Endothelial cell of umbilical vein (primary cell): ENCODE measurements around the gene GNPTAB. TPM values are rescaled to one million over a fixed set of nuclear protein-coding genes. Genes with fewer than 3 reads are reported as not detected.

Experiments used
- BruUV-seq: library from RNA; stranded (reverse); fragments of 400-500 nt; replicated peaks from 2 replicates; lab custom pipeline; 2021; lab: Mats Ljungman, UMichigan
- CTCF ChIA-PET: fragments of 300-600, 350-600 bp; sonication (Branson Sonifier 250); formaldehyde crosslinking; loops from one replicate; lab custom pipeline; 2021; ENCODE audit warnings: antibody characterized with exemption, inconsistent platforms; lab: Charles Lee
- POLR2A ChIA-PET: fragments of 300-600, 350-600 bp; sonication (Branson Sonifier 250); formaldehyde crosslinking; loops from one replicate; lab custom pipeline; 2021; ENCODE audit warnings: antibody characterized with exemption, inconsistent platforms; lab: Charles Lee
- DNase-seq: peaks from one replicate; pipeline ENCODE4 v3.0.0-alpha.2; 2011; ENCODE audit warnings: low read depth, low spot score
- FAIRE-seq: peaks from 2 replicates; lab custom pipeline; 2011; peaks lifted over from hg19 to GRCh38; lab: Jason Lieb, UNC
- H2AFZ ChIP-seq: 2 replicates; pipeline ENCODE4 v1.6.0; 2012; ENCODE audit warnings: low read depth, low read length, control low read depth, inconsistent platforms
- H3K27ac ChIP-seq: 2 replicates; pipeline ENCODE4 v1.5.1; 2011; ENCODE audit warnings: low read depth, mild to moderate bottlenecking, control low read depth, low read length, moderate library complexity; ENCODE audit not compliant: insufficient read depth
- H3K27me3 ChIP-seq, 2 experiments: 2 replicates each; pipeline versions ENCODE4 v1.6.0 to v1.6.1; 2011; ENCODE audit warnings: low read length in 2 of 2, mixed read lengths in 1 of 2; ENCODE audit not compliant: control insufficient read depth in 2 of 2, insufficient read depth in 2 of 2
- H3K36me3 ChIP-seq, 2 experiments: 2 replicates in 1 of 2; 3 replicates in 1 of 2; pipeline ENCODE4 v1.5.1; 2011; ENCODE audit warnings: low read length in 2 of 2, mild to moderate bottlenecking in 1 of 2, moderate library complexity in 1 of 2; ENCODE audit not compliant: control insufficient read depth in 2 of 2, insufficient read depth in 2 of 2; ENCODE audit errors: extremely low read depth in 1 of 2
- H3K4me1 ChIP-seq: 3 replicates; pipeline ENCODE4 v1.5.1; 2011; ENCODE audit warnings: mild to moderate bottlenecking, low read length; ENCODE audit not compliant: control insufficient read depth, insufficient read depth; ENCODE audit errors: extremely low read depth
- H3K4me2 ChIP-seq: 2 replicates; pipeline ENCODE4 v1.6.1; 2011; ENCODE audit warnings: low read length, control low read depth, mixed read lengths; ENCODE audit not compliant: insufficient read depth
- H3K4me3 ChIP-seq, 3 experiments: fragments of 200-600 bp in 1 of 3; sonication (generic), shearing (Covaris generic) in 1 of 3; replicated peaks in 1 of 3; 2 replicates each; pipeline ENCODE4 v1.5.1; 2011 to 2016; ENCODE audit warnings: control low read depth in 3 of 3, low read length in 3 of 3, mild to moderate bottlenecking in 2 of 3, inconsistent platforms in 1 of 3, low read depth in 1 of 3, moderate library complexity in 1 of 3; ENCODE audit not compliant: insufficient read depth in 1 of 3
- H3K79me2 ChIP-seq: 2 replicates; pipeline ENCODE4 v1.6.0; 2012; ENCODE audit warnings: low read length, inconsistent platforms; ENCODE audit not compliant: control insufficient read depth, insufficient read depth
- H3K9ac ChIP-seq: replicated peaks from 2 replicates; pipeline ENCODE3; 2011; ENCODE audit warnings: low read length, control low read depth; ENCODE audit not compliant: insufficient read depth; ENCODE audit errors: extremely low read depth
- H3K9me1 ChIP-seq: replicated peaks from 3 replicates; pipeline ENCODE4 v1.6.0; 2011; ENCODE audit warnings: mild to moderate bottlenecking, low read length; ENCODE audit not compliant: control insufficient read depth, insufficient read depth; ENCODE audit errors: extremely low read depth
- H3K9me3 ChIP-seq: replicated peaks from 2 replicates; pipeline ENCODE4 v1.5.1; 2012; ENCODE audit warnings: low read length, inconsistent platforms; ENCODE audit not compliant: control insufficient read depth, insufficient read depth
- H4K20me1 ChIP-seq: replicated peaks from 2 replicates; pipeline ENCODE3; 2011; ENCODE audit warnings: mild to moderate bottlenecking, low read length; ENCODE audit not compliant: control insufficient read depth, insufficient read depth; ENCODE audit errors: extremely low read depth
- CTCF ChIP-seq, 2 donors: IDR thresholded peaks; 1 replicate in 1 of 2; 2 replicates in 1 of 2; pipeline ENCODE4 v1.5.1; 2011; ENCODE audit warnings: low read length in 2 of 2, mild to moderate bottlenecking in 2 of 2, moderate library complexity in 2 of 2, control low read depth in 1 of 2, inconsistent platforms in 1 of 2, low read depth in 1 of 2; ENCODE audit not compliant: insufficient read depth in 1 of 2; ENCODE audit errors: extremely low read depth in 1 of 2
- EZH2 ChIP-seq: IDR thresholded peaks from 2 replicates; pipeline ENCODE4 v1.6.1; 2012; ENCODE audit warnings: borderline replicate concordance, low read depth, mild to moderate bottlenecking, moderate library complexity, low read length, inconsistent platforms; ENCODE audit not compliant: severe bottlenecking
- FOS ChIP-seq: IDR thresholded peaks from 2 replicates; pipeline ENCODE4 v1.6.1; 2011; ENCODE audit warnings: mild to moderate bottlenecking, low read length, moderate library complexity, borderline replicate concordance; ENCODE audit not compliant: insufficient read depth
- GATA2 ChIP-seq: IDR thresholded peaks from 2 replicates; pipeline ENCODE4 v1.7.0; 2011; ENCODE audit warnings: low read depth, mild to moderate bottlenecking, moderate library complexity, mixed read lengths, low read length; ENCODE audit not compliant: insufficient read length, insufficient read depth
- JUN ChIP-seq: IDR thresholded peaks from 2 replicates; pipeline ENCODE4 v1.6.1; 2011; ENCODE audit warnings: borderline replicate concordance, low read depth; ENCODE audit not compliant: insufficient read length, insufficient read depth
- MAX ChIP-seq: IDR thresholded peaks from 2 replicates; pipeline ENCODE4 v1.6.1; 2011; ENCODE audit not compliant: insufficient read depth, insufficient read length
- MYC ChIP-seq: IDR thresholded peaks from one replicate; pipeline ENCODE4 v1.6.1; 2011; ENCODE audit warnings: mild to moderate bottlenecking, low read depth, low read length
- POLR2A ChIP-seq: IDR thresholded peaks from 2 replicates; pipeline ENCODE4 v1.6.1; 2012; ENCODE audit warnings: low read depth, mild to moderate bottlenecking, control low read depth, low read length
- POLR2AphosphoS5 ChIP-seq: IDR thresholded peaks from 2 replicates; pipeline ENCODE4 v1.6.1; 2012; ENCODE audit warnings: low read depth, mild to moderate bottlenecking, control low read depth, low read length, moderate library complexity; ENCODE audit not compliant: insufficient read depth
- dilution Hi-C: fragments of 300-500 bp; cut with MboI; formaldehyde crosslinking; loops from one replicate; pipeline ENCODE4 v1.15.0; 2019; ENCODE audit warnings: low sequenced_read_pairs; ENCODE audit not compliant: extremely low pct_ligation_motif_present
- intact Hi-C: fragments of 100-400 bp; cut with micrococcal nuclease; formaldehyde crosslinking; loops from one replicate; pipeline ENCODE4 v1.10.0; 2022
- polyA plus RNA-seq, 4 experiments: library from polyadenylated mRNA; depleted of rRNA in 3 of 4; stranded (reverse) in 3 of 4; unstranded in 1 of 4; fragments of >200 nt; gene quantifications; 2 replicates each; pipeline versions ENCODE4 v1.2.1 to v1.2.3, GENCODE V29; 2011 to 2012; ENCODE audit warnings: missing spikeins in 1 of 4
- total RNA-seq: library from RNA; stranded (reverse); gene quantifications from 2 replicates; pipeline ENCODE4 v1.2.3, GENCODE V29; 2021

The GNPTAB gene
- total and polyA plus RNA-seq, 2 donors (not counting 3 experiments of a cell fraction or from before 2014, with no cell fraction given): 15.6 to 39.5 TPM

DNA sequence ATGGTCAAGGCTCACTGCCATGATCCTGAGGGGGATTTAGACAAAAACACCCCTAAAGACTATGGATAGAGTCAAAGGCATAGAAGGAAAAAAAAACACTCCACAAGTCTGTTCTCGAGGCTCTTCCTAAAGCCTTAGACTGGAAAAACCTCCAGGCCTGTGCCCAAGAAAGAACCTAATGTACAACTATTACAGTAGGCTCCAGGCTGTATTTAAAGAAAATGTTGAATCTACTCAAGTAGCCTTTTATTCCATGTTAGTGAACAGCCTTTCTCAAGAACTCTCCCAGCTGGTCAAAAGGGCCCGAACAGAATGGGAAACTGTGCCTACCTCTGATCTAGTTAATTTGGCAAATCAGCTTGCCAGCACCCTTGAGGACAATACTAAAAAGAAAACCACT is 28.3 kb downstream of the GNPTAB start:
- intact Hi-C loops: no loop called here
- POLR2A ChIA-PET: no interaction called here
- no TSS peak for BruUV-seq
- Histone ChIP-seq H3K79me2 (peaks cover 3% of the 10 kb centered on the region), H3K4me1 (no peaks in the 10 kb centered on the region), H3K9me1 (no peaks in the 10 kb centered on the region), H2AFZ (no peak overlapping the region), H3K4me2 (no peak overlapping the region), H3K27ac (no peak overlapping the region), H3K9me3 (no peaks in the 10 kb centered on the region), H3K36me3 (no peaks in the 10 kb centered on the region), H3K9ac (no peak overlapping the region), H4K20me1 (no peaks in the 10 kb centered on the region), H3K4me3 (no peak overlapping the region), H3K27me3 (no peaks in the 10 kb centered on the region)
- dilution Hi-C loops: no loop called here
- CTCF ChIA-PET: interaction anchor here (0.8 to 1.1 kb wide), 2 partner anchors 10 to 29 kb away, joined by 3 to 5 read pairs; no protein-coding TSS in a partner anchor
- TF ChIP-seq MYC: no peak
- TF ChIP-seq FOS: no peak
- TF ChIP-seq JUN: no peak
- TF ChIP-seq POLR2AphosphoS5: no peak
- TF ChIP-seq MAX: no peak
- no peak for TF ChIP-seq EZH2
- no peak for TF ChIP-seq GATA2
- TF ChIP-seq POLR2A: no peak
- no peak for TF ChIP-seq CTCF (IDR thresholded peaks at IDR 0.05; ENCODE audit: extremely low read depth in 1 of 2, insufficient read depth in 1 of 2, low read depth in 1 of 2, low read length in 2 of 2)
- FAIRE-seq (no peak), DNase-seq (no peak)
